OCI-LY1 (cell line): Measurements from ENCODE around the gene ASS1.

Experiments used
- H2AFZ ChIP-seq: fragments of 200-600 bp; sonication (generic), shearing (Covaris generic); 2 replicates; pipeline ENCODE4 v1.6.0; 2014; ENCODE audit warnings: antibody characterized with exemption, mild to moderate bottlenecking, low read length
- H3F3A ChIP-seq: fragments of 200-600 bp; sonication (generic), shearing (Covaris generic); 2 replicates; pipeline ENCODE4 v1.6.0; 2014; ENCODE audit warnings: mild to moderate bottlenecking, antibody characterized with exemption, low read length, moderate library complexity; ENCODE audit not compliant: insufficient read depth
- H3K27ac ChIP-seq: fragments of 200-600 bp; sonication (generic); 2 replicates; pipeline ENCODE4 v1.5.1; 2014; ENCODE audit warnings: low read length, mixed run types, mild to moderate bottlenecking, low read depth; ENCODE audit not compliant: poor library complexity, severe bottlenecking
- H3K27me3 ChIP-seq: fragments of 200-600 bp; sonication (generic); 2 replicates; pipeline ENCODE4 v1.6.0; 2014; ENCODE audit warnings: antibody characterized with exemption, mild to moderate bottlenecking, low read length, moderate library complexity; ENCODE audit not compliant: insufficient read depth
- H3K36me3 ChIP-seq: fragments of 200-600 bp; sonication (generic); 2 replicates; pipeline ENCODE4 v1.6.1; 2014; ENCODE audit warnings: mild to moderate bottlenecking, antibody characterized with exemption, low read length, moderate library complexity, mixed read lengths; ENCODE audit not compliant: insufficient read depth
- H3K4me1 ChIP-seq: fragments of 200-600 bp; sonication (generic); 2 replicates; pipeline ENCODE4 v1.5.1; 2014; ENCODE audit warnings: mild to moderate bottlenecking, low read length, moderate library complexity; ENCODE audit not compliant: insufficient read depth, severe bottlenecking
- H3K4me2 ChIP-seq: fragments of 200-600 bp; sonication (generic), shearing (Covaris generic); 2 replicates; pipeline ENCODE4 v1.6.1; 2014; ENCODE audit warnings: low read length
- H3K4me3 ChIP-seq: fragments of 200-600 bp; sonication (generic); 2 replicates; pipeline ENCODE4 v1.5.1; 2014; ENCODE audit warnings: low read length, low read depth, mild to moderate bottlenecking, mixed read lengths; ENCODE audit not compliant: poor library complexity, severe bottlenecking
- H3K79me2 ChIP-seq: fragments of 200-600 bp; shearing (Covaris generic); 2 replicates; pipeline ENCODE4 v1.6.1; 2016; ENCODE audit warnings: mixed run types, low read length, mixed read lengths; ENCODE audit not compliant: insufficient read depth
- H3K9ac ChIP-seq: fragments of 200-600 bp; sonication (generic), shearing (Covaris generic); 2 replicates; pipeline ENCODE4 v1.6.1; 2014; ENCODE audit warnings: mild to moderate bottlenecking, low read length, mixed read lengths
- H3K9me2 ChIP-seq: fragments of 200-600 bp; sonication (generic), shearing (Covaris generic); 2 replicates; pipeline ENCODE4 v1.6.1; 2014; ENCODE audit warnings: low read depth, mild to moderate bottlenecking, low read length, mixed read lengths
- H3K9me3 ChIP-seq: fragments of 200-600 bp; shearing (Covaris generic); 2 replicates; pipeline ENCODE4 v1.6.1; 2014; ENCODE audit warnings: low read length, mixed read lengths
- H4K20me1 ChIP-seq: fragments of 200-600 bp; sonication (generic), shearing (Covaris generic); 2 replicates; pipeline ENCODE4 v1.6.0; 2016; ENCODE audit warnings: mild to moderate bottlenecking, low read length; ENCODE audit not compliant: insufficient read depth
- EZH2 ChIP-seq: fragments of 200-600 bp; sonication (generic), shearing (Covaris generic); IDR thresholded peaks from 2 replicates; pipeline ENCODE4 v1.8.0; 2017; ENCODE audit warnings: borderline replicate concordance, mixed run types, mild to moderate bottlenecking, antibody characterized with exemption, low read length, moderate library complexity, mixed read lengths
- TF ChIP-seq, protein P1 (sequence below): fragments of 200-600 bp; sonication (generic), shearing (Covaris generic); IDR thresholded peaks from 2 replicates; pipeline ENCODE4 v1.5.1; 2017; ENCODE audit warnings: mild to moderate bottlenecking, antibody characterized with exemption, low read length, moderate library complexity, mixed read lengths

ASS1 gene

DNA sequence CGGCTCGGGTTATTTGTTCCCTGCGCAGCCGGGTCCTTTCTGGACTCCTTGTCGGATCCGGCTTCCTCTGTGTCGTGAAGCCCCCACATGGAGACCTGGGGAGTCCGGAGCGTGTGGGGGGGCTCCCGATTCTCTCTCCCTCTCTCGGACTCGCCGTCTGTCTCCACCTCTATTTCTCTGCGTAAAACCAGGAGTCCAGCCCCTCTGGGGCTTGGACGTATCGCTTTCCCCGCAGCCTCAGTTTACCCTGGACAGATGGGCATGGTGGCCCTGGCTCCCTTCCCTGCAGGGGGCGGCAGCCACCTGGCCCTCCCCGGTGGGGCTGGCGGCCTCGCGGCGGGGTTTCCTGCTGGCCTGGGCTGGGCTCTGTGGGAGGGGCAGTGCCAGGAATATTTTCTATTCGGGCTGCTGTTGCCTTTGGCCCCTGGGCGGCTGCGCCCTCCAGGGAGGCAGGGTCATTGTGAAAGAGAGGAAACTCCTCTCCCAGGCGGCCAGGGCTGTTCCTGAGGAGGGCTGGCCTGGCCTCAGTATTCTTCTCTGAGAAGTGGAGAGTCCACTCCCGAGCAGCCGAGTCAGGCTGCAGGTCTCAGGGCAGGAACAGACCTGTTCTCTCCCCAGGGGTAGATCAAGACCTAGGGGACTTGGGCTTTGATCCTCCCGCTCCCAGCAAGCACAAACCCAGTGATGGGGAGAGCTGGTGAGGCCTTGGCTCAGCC lies 665 bp downstream of the ASS1 start:
- H3K4me2 ChIP-seq, result no peak overlapping the region
- H3K79me2 ChIP-seq, result no peaks in the 10 kb centered on the region
- TF ChIP-seq EZH2, result no peak
- TF ChIP-seq, protein P1, sequence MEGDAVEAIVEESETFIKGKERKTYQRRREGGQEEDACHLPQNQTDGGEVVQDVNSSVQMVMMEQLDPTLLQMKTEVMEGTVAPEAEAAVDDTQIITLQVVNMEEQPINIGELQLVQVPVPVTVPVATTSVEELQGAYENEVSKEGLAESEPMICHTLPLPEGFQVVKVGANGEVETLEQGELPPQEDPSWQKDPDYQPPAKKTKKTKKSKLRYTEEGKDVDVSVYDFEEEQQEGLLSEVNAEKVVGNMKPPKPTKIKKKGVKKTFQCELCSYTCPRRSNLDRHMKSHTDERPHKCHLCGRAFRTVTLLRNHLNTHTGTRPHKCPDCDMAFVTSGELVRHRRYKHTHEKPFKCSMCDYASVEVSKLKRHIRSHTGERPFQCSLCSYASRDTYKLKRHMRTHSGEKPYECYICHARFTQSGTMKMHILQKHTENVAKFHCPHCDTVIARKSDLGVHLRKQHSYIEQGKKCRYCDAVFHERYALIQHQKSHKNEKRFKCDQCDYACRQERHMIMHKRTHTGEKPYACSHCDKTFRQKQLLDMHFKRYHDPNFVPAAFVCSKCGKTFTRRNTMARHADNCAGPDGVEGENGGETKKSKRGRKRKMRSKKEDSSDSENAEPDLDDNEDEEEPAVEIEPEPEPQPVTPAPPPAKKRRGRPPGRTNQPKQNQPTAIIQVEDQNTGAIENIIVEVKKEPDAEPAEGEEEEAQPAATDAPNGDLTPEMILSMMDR, result no peak
- H4K20me1 ChIP-seq, result no peaks in the 10 kb centered on the region
- H3K9me2 ChIP-seq, result no peaks in the 10 kb centered on the region
- 0 out of 2 replicates have a peak, but pooled peaks cover 3% of the 10 kb centered on the region for H3K9me3 ChIP-seq
- no peak overlapping the region for H3K4me3 ChIP-seq
- no peaks in the 10 kb centered on the region; the same call in 1 of the 2 replicates for H3K27me3 ChIP-seq
- H3F3A ChIP-seq, result no peaks in the 10 kb centered on the region
- H3K36me3 ChIP-seq, result no peaks in the 10 kb centered on the region
- H3K4me1 ChIP-seq, result no peaks in the 10 kb centered on the region
- no peak overlapping the region for H3K9ac ChIP-seq
- no peak overlapping the region for H2AFZ ChIP-seq
- H3K27ac ChIP-seq, result no peak overlapping the region

DNA sequence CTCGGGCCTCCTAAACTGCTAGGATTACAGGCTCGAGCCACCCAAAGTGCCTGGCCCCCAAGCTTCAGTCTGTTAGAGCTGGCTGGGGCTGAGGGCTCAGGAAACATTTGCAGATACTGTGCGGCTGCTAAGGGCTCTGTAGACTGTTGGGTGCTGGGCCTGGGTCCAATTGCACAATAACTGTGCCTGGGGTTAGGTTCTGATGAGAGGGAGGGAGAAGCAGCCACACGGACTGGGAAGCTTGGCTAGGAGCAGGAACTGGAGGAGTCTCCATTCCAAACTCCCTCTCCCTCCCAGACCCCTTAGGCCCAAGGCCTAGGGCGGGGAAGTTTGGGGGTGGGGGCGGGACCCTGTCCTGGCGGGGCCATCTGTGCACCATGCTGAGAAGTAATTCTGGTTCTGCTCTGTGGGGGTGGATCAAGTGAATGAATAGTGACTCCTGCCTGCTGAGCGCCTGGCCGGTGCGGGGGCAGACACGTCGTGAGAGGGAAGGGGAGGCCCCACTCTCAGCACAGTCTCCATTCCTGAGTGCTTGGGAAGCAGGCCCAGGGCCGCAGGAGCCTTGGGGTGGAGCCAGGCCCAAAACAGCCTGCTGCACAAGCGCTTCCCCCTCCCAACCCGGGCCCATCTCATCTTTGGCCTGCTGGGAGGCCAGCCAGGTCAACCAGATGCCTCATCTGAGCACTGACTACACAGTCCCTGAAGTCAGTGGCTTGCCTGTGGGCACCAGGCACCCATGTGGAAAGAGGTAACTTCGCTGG lies 1.5 kb downstream of the ASS1 start:
- no peak overlapping the region for H3K27ac ChIP-seq
- no peak overlapping the region for H3K4me2 ChIP-seq
- H3K79me2 ChIP-seq, result no peaks in the 10 kb centered on the region
- H3K27me3 ChIP-seq, result no peaks in the 10 kb centered on the region
- H3F3A ChIP-seq, result no peaks in the 10 kb centered on the region
- no peaks in the 10 kb centered on the region for H3K9me3 ChIP-seq
- H3K36me3 ChIP-seq, result no peaks in the 10 kb centered on the region
- H2AFZ ChIP-seq, result no peak overlapping the region
- no peaks in the 10 kb centered on the region for H3K4me1 ChIP-seq
- TF ChIP-seq EZH2, result no peak
- TF ChIP-seq, protein P1, result no peak
- no peaks in the 10 kb centered on the region for H3K9me2 ChIP-seq
- no peak overlapping the region for H3K4me3 ChIP-seq
- no peaks in the 10 kb centered on the region for H4K20me1 ChIP-seq
- no peak overlapping the region for H3K9ac ChIP-seq

DNA sequence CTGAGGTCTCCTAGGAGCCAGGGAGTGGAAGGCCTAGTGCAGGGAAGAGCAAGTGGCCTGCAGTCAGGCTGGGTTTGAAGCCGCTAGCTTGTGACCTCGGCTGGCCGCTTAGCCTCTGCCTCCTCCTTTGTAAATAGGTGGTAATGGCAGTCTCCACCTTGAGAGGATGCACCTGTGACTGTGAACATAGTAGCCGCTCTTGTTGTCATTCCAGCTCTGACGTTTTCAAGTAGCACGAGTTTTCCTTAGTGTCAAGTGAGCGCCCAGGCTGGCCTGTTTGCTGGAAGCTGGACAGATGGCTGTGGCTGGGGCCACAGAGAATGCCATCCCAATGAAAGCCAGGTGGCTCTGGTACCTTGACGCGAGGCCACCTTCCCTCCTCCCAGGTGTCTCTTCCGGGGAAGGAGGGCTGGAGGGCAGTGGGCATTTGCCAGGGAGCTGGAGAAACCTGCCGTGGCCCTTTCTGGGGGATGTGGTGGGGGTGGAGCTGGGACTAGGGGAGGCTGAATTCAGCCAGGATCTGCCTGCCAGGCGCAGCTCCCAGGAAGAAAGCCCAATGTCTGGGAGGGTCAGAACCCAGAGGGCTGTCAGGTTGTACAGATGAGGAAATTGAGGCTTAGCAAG lies 2.5 kb downstream of the ASS1 start:
- Histone ChIP-seq H3K4me1 (no peaks in the 10 kb centered on the region), H3K27ac (no peak overlapping the region), H2AFZ (no peak overlapping the region), H3K79me2 (no peaks in the 10 kb centered on the region), H3K27me3 (no peaks in the 10 kb centered on the region), H3K4me3 (no peak overlapping the region), H3K4me2 (no peak overlapping the region), H3K9me2 (no peaks in the 10 kb centered on the region), H3K36me3 (no peaks in the 10 kb centered on the region), H3F3A (no peaks in the 10 kb centered on the region), H3K9me3 (no peaks in the 10 kb centered on the region), H4K20me1 (no peaks in the 10 kb centered on the region), H3K9ac (no peak overlapping the region)
- TF ChIP-seq, protein P1, result no peak
- TF ChIP-seq EZH2, result no peak
